H1 (cell line): ENCODE data around the gene PRPF18. TPM values are rescaled to one million over a fixed set of nuclear protein-coding genes. Genes with fewer than 3 reads are reported as not detected.

ENCODE experiments used
- CTCF ChIA-PET: fragments of 300-600 bp; sonication (Branson Sonifier 250); formaldehyde crosslinking; loops from one replicate; lab custom pipeline; 2021; ENCODE audit not compliant: partially characterized antibody; lab: Charles Lee
- POLR2A ChIA-PET: fragments of 300-600 bp; sonication (Branson Sonifier 250); formaldehyde crosslinking; loops from one replicate; lab custom pipeline; 2021; ENCODE audit warnings: inconsistent platforms; ENCODE audit not compliant: partially characterized antibody; lab: Charles Lee
- DNase-seq, 2 experiments: peaks; one replicate each; pipeline versions ENCODE4 v3.0.0 to v3.0.0-alpha.2; 2010 to 2022; ENCODE audit warnings: low spot score in 2 of 2, low read depth in 1 of 2, mixed read lengths in 1 of 2
- FAIRE-seq: peaks from 2 replicates; lab custom pipeline; 2011; peaks lifted over from hg19 to GRCh38; lab: Jason Lieb, UNC
- H2AFZ ChIP-seq: 2 replicates; pipeline ENCODE4 v1.8.1; 2012; ENCODE audit warnings: low read length, inconsistent platforms
- H2AK5ac ChIP-seq: 2 replicates; pipeline ENCODE4 v1.6.1; 2013; ENCODE audit warnings: low read depth, low read length
- H2BK120ac ChIP-seq: replicated peaks from 2 replicates; pipeline ENCODE3; 2013; ENCODE audit warnings: low read depth, low read length, inconsistent platforms
- H2BK12ac ChIP-seq: 2 replicates; pipeline ENCODE4 v1.6.1; 2013; ENCODE audit warnings: low read depth, low read length
- H2BK15ac ChIP-seq: 2 replicates; pipeline ENCODE4 v1.6.1; 2013; ENCODE audit warnings: low read length
- H2BK20ac ChIP-seq: 2 replicates; pipeline ENCODE4 v1.6.1; 2013; ENCODE audit warnings: low read length
- H2BK5ac ChIP-seq: 2 replicates; pipeline ENCODE4 v1.6.1; 2013; ENCODE audit warnings: low read depth, low read length
- H3K14ac ChIP-seq: 2 replicates; pipeline ENCODE4 v1.6.1; 2013; ENCODE audit warnings: inconsistent platforms; ENCODE audit not compliant: insufficient read length
- H3K18ac ChIP-seq: 2 replicates; pipeline ENCODE4 v1.6.1; 2013; ENCODE audit warnings: low read length; ENCODE audit errors: extremely low read depth
- H3K23ac ChIP-seq: 2 replicates; pipeline ENCODE4 v1.6.1; 2013; ENCODE audit warnings: inconsistent platforms; ENCODE audit not compliant: insufficient read length
- H3K23me2 ChIP-seq: 2 replicates; pipeline ENCODE4 v1.6.1; 2013; ENCODE audit warnings: low read depth, low read length
- H3K27ac ChIP-seq: 2 replicates; pipeline ENCODE4 v1.6.1; 2011; ENCODE audit warnings: low read depth, low read length, inconsistent platforms
- H3K27me3 ChIP-seq, 4 experiments: replicated peaks in 1 of 4; 1 replicate in 1 of 4; 2 replicates in 3 of 4; pipeline versions ENCODE4 v1.6.1 to v1.8.1; 2011 to 2013; ENCODE audit warnings: low read length in 3 of 4, mild to moderate bottlenecking in 3 of 4, inconsistent platforms in 2 of 4, mixed read lengths in 2 of 4, moderate library complexity in 1 of 4; ENCODE audit not compliant: control insufficient read depth in 3 of 4, insufficient read depth in 3 of 4; ENCODE audit errors: extremely low read depth in 1 of 4
- H3K36me3 ChIP-seq, 4 experiments: 2 replicates each; pipeline versions ENCODE4 v1.6.1 to v1.8.1; 2011 to 2013; ENCODE audit warnings: mild to moderate bottlenecking in 4 of 4, low read length in 3 of 4, moderate library complexity in 2 of 4, control low read depth in 1 of 4, inconsistent platforms in 1 of 4; ENCODE audit not compliant: insufficient read depth in 4 of 4, control insufficient read depth in 2 of 4
- H3K4ac ChIP-seq: replicated peaks from 2 replicates; pipeline ENCODE3; 2013; ENCODE audit warnings: low read length, low read depth, mixed read lengths, inconsistent platforms; ENCODE audit not compliant: insufficient read length
- H3K4me1 ChIP-seq, 4 experiments: replicated peaks in 1 of 4; 1 replicate in 1 of 4; 2 replicates in 3 of 4; pipeline versions ENCODE4 v1.6.1 to v1.8.1; 2011 to 2013; ENCODE audit warnings: low read length in 3 of 4, inconsistent platforms in 2 of 4, mixed read lengths in 1 of 4; ENCODE audit not compliant: insufficient read depth in 4 of 4, control insufficient read depth in 3 of 4
- H3K4me2 ChIP-seq, 2 experiments: 2 replicates each; pipeline versions ENCODE4 v1.6.1 to v1.8.1; 2011 to 2013; ENCODE audit warnings: low read depth in 2 of 2, low read length in 2 of 2, control low read depth in 1 of 2, inconsistent platforms in 1 of 2, mild to moderate bottlenecking in 1 of 2; ENCODE audit not compliant: insufficient read depth in 1 of 2
- H3K4me3 ChIP-seq, 4 experiments: fragments of 200-600, 300-600 bp in 1 of 4; sonication (generic), shearing (Covaris generic), sonication (Bioruptor Twin) in 1 of 4; 2 replicates each; pipeline versions ENCODE4 v1.5.1 to v1.8.1; 2011 to 2016; ENCODE audit warnings: low read length in 4 of 4, low read depth in 3 of 4, control low read depth in 2 of 4, inconsistent platforms in 2 of 4, mild to moderate bottlenecking in 2 of 4, mixed read lengths in 1 of 4, moderate library complexity in 1 of 4; ENCODE audit not compliant: insufficient read depth in 2 of 4; ENCODE audit errors: extremely low read depth in 1 of 4
- H3K56ac ChIP-seq: replicated peaks from 2 replicates; pipeline ENCODE3; 2013; ENCODE audit warnings: low read depth, mild to moderate bottlenecking, mixed read lengths, low read length, inconsistent platforms; ENCODE audit not compliant: insufficient read length
- H3K79me1 ChIP-seq: 2 replicates; pipeline ENCODE4 v1.6.1; 2013; ENCODE audit warnings: low read depth, low read length, control low read depth
- H3K79me2 ChIP-seq, 2 experiments: 2 replicates each; pipeline versions ENCODE4 v1.6.1 to v1.8.1; 2012 to 2013; ENCODE audit warnings: low read length in 2 of 2, mild to moderate bottlenecking in 2 of 2, inconsistent platforms in 1 of 2; ENCODE audit not compliant: insufficient read depth in 2 of 2, control insufficient read depth in 1 of 2
- H3K9ac ChIP-seq, 4 experiments: replicated peaks in 1 of 4; 1 replicate in 1 of 4; 2 replicates in 3 of 4; pipeline versions ENCODE4 v1.6.1 to v1.8.1; 2011 to 2013; ENCODE audit warnings: low read depth in 3 of 4, low read length in 3 of 4, control low read depth in 2 of 4, mild to moderate bottlenecking in 2 of 4, moderate library complexity in 2 of 4, inconsistent platforms in 1 of 4; ENCODE audit errors: extremely low read depth in 1 of 4
- H3K9me3 ChIP-seq, 2 experiments: 2 replicates each; pipeline versions ENCODE4 v1.6.1 to v1.8.1; 2012 to 2013; ENCODE audit warnings: mild to moderate bottlenecking in 2 of 2, moderate library complexity in 2 of 2, control low read depth in 1 of 2, inconsistent platforms in 1 of 2, low read depth in 1 of 2, low read length in 1 of 2, mixed read lengths in 1 of 2; ENCODE audit not compliant: insufficient read depth in 2 of 2
- H4K20me1 ChIP-seq, 2 experiments: replicated peaks in 1 of 2; 2 replicates each; pipeline versions ENCODE3 to v1.8.1; 2011 to 2013; ENCODE audit warnings: inconsistent platforms in 2 of 2, low read length in 2 of 2, mild to moderate bottlenecking in 1 of 2; ENCODE audit not compliant: insufficient read depth in 2 of 2, control insufficient read depth in 1 of 2
- H4K5ac ChIP-seq: 2 replicates; pipeline ENCODE4 v1.6.1; 2013; ENCODE audit warnings: low read length, low read depth, mixed read lengths, inconsistent platforms; ENCODE audit not compliant: insufficient read length
- H4K8ac ChIP-seq: 2 replicates; pipeline ENCODE4 v1.8.0; 2013; ENCODE audit warnings: mild to moderate bottlenecking, moderate library complexity, low read length, inconsistent platforms; ENCODE audit not compliant: insufficient read depth; ENCODE audit errors: extremely low read depth
- H4K91ac ChIP-seq: replicated peaks from 2 replicates; pipeline ENCODE3; 2013; ENCODE audit warnings: low read length, mixed read lengths, inconsistent platforms; ENCODE audit not compliant: insufficient read length
- CTBP2 ChIP-seq: IDR thresholded peaks from 2 replicates; pipeline ENCODE4 v1.7.0; 2011; ENCODE audit warnings: borderline replicate concordance, mild to moderate bottlenecking, moderate library complexity, mixed read lengths, low read length; ENCODE audit not compliant: insufficient read depth, insufficient read length
- SIRT6 ChIP-seq: IDR thresholded peaks from one replicate; pipeline ENCODE4 v1.7.1; 2012; ENCODE audit warnings: low read length, inconsistent platforms
- WGBS, 2 experiments: shearing (Covaris generic) in 1 of 2; methylation state at CpG; one replicate each; pipeline versions ENCODE4 v1.1.6 to v1.1.7; 2013 to 2015; ENCODE audit warnings: low lambda C conversion rate in 2 of 2, mixed read lengths in 2 of 2, inconsistent platforms in 1 of 2, low coverage in 1 of 2, missing lambda C conversion rate in 1 of 2; ENCODE audit not compliant: insufficient replicate concordance in 2 of 2, insufficient coverage in 1 of 2, insufficient read length in 1 of 2; ENCODE audit errors: extremely low coverage in 1 of 2, missing lambda C conversion rate in 1 of 2; 5-methylcytosine and 5-hydroxymethylcytosine counted together
- long read RNA-seq, 2 experiments: library from RNA in 1 of 2; library from capped mRNA in 1 of 2; stranded (forward); transcript quantifications; one replicate each; pipeline ENCODE4 v2.0.0, GENCODE V29; 2021; ENCODE audit warnings: inconsistent platforms in 1 of 2
- polyA minus RNA-seq, 3 experiments: library from RNA; depleted of rRNA, polyadenylated mRNA; stranded (reverse); fragments of >200 nt; gene quantifications; 1 replicate in 2 of 3; 2 replicates in 1 of 3; pipeline ENCODE4 v1.2.3, GENCODE V29; 2011
- polyA plus RNA-seq, 7 experiments: library from polyadenylated mRNA; depleted of rRNA in 3 of 7; stranded (reverse) in 5 of 7; unstranded in 2 of 7; fragments of >200 nt in 5 of 7; fragments of 200-250 nt in 2 of 7; gene quantifications; 1 replicate in 5 of 7; 2 replicates in 1 of 7; 4 replicates in 1 of 7; pipeline versions ENCODE4 v1.2.1 to v1.2.3, GENCODE V29; 2011 to 2013; ENCODE audit warnings: missing spikeins in 2 of 7, mixed read lengths in 2 of 7
- total RNA-seq: library from RNA; stranded (reverse); fragmentation: NEBNext Ultra II Directional; extraction: Animal tissue kit (Norgen Biotek cat#: 25700); gene quantifications from 2 replicates; pipeline ENCODE4 v1.2.1, GENCODE V29; 2021
- TF ChIP-seq, protein P1 (sequence below): IDR thresholded peaks from 2 replicates; pipeline ENCODE4 v1.6.1; 2012; ENCODE audit warnings: inconsistent platforms
- TF ChIP-seq, protein P2 (sequence below): IDR thresholded peaks from 2 replicates; pipeline ENCODE4 v1.6.1; 2012; ENCODE audit warnings: low read length, inconsistent platforms

Gene PRPF18, protein sequence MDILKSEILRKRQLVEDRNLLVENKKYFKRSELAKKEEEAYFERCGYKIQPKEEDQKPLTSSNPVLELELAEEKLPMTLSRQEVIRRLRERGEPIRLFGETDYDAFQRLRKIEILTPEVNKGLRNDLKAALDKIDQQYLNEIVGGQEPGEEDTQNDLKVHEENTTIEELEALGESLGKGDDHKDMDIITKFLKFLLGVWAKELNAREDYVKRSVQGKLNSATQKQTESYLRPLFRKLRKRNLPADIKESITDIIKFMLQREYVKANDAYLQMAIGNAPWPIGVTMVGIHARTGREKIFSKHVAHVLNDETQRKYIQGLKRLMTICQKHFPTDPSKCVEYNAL
- total RNA-seq, result 12.1 and 12.6 TPM in 2 replicates
- polyA plus RNA-seq (2011; rRNA removed), result 1.8 and 3.8 TPM in 2 replicates
- polyA plus RNA-seq (2011; cell fraction: cytosol; rRNA removed), result 8.7 TPM
- 1.1 TPM for polyA plus RNA-seq (2011; cell fraction: nucleus; rRNA removed)
- polyA plus RNA-seq (2012, experiment 1 of 2), result 7.0 to 12.7 TPM (median 9.8 TPM) in 4 replicates
- polyA plus RNA-seq (2012, experiment 2 of 2), result 1.6 TPM
- 10.8 TPM for polyA plus RNA-seq (2013, experiment 1 of 2)
- polyA plus RNA-seq (2013, experiment 2 of 2), result 10.3 TPM
- 3.2 and 4.0 TPM in 2 replicates for polyA minus RNA-seq (2011; rRNA and poly(A)+ RNA removed)
- 2.7 TPM for polyA minus RNA-seq (2011; cell fraction: cytosol; rRNA and poly(A)+ RNA removed)
- polyA minus RNA-seq (2011; cell fraction: nucleus; rRNA and poly(A)+ RNA removed), result 12.0 TPM
- long read RNA-seq, experiment 1, transcript PRPF18-202 (10 exons, 1,717 nt), result major isoform, 5 of 18 reads
- long read RNA-seq, experiment 1, partial matches to known transcripts, result 10 of 18 reads
- long read RNA-seq, experiment 1, other reads (novel, unspliced or antisense), result 3 of 18 reads
- long read RNA-seq, experiment 2, transcript PRPF18-202 (10 exons, 1,717 nt), result major isoform, 30 of 41 reads
- long read RNA-seq, experiment 2, partial matches to known transcripts, result 7 of 41 reads
- long read RNA-seq, experiment 2, other reads (novel, unspliced or antisense), result 4 of 41 reads

DNA sequence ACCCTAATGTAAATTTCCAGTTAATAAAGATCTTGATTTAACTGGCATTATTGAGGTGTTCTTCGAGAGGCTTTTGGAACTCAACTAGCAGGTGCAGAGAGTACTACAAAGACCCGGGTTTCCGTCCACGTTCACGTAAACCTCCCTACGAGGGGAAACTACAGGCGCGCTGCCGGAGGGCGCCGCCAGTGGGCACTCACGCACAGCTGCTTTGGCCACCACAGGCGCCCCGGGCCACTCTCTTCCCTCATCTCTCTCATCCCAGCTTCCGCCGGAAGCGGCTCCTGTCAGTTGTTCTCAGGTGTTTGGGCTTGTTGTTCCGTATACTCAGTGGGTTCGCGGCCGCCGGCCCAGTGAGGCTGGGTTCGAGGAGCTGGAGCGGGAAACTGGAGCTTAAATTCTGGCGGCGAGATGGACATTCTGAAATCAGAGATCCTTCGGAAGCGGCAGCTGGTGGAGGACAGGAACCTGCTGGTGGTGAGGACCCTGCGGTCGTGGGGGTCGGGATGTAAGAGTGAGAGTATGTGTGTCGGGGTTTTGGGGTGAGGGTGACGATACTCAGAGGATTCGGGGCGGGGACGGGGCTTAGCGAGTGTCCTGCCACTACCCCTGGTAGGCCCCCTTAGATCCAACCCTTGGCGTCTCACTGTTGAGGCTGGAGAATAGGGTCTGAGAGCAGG is at the start of gene PRPF18:
Gene PRPF18, plus strand, starts transcription at position 290 of the 680 bp plus-strand sequence. Its CDS starts 122 bp downstream, at position 412.
- peak; percentile 77 to 97 for DNase-seq
- peak within 1 kb of the TSS; percentile 75 for H2AFZ ChIP-seq
- FAIRE-seq, result peak; percentile 93
- no peak within 1 kb of the TSS for H4K5ac ChIP-seq
- H3K4ac ChIP-seq, result no peak within 1 kb of the TSS
- no peak within 1 kb of the TSS for H3K27ac ChIP-seq
- H4K8ac ChIP-seq, result peak within 1 kb of the TSS; percentile 28
- H2AK5ac ChIP-seq, result no peak within 1 kb of the TSS
- H4K91ac ChIP-seq, result no peak within 1 kb of the TSS
- H3K14ac ChIP-seq, result no peak within 1 kb of the TSS
- H3K9me3 ChIP-seq, result no peaks in the 10 kb centered on the region
- CTCF ChIA-PET, result interaction anchor here (0.6 to 1.6 kb wide), 14 partner anchors 10 to 1236 kb away, joined by 3 to 6 read pairs (median 3); no protein-coding TSS in a partner anchor
- no peaks in the 10 kb centered on the region for H3K36me3 ChIP-seq
- peak within 1 kb of the TSS; percentile 76 to 94 for H3K4me2 ChIP-seq
- peaks cover 5% of the 10 kb centered on the region; the same call in 1 of the 2 replicates for H3K79me1 ChIP-seq
- no peak within 1 kb of the TSS for H3K23ac ChIP-seq
- no peak within 1 kb of the TSS for H2BK15ac ChIP-seq
- 3% methylated on average over 38 of the region's 38 CpGs; no CpG with 5 or more reads in 1 of the 2 experiments for WGBS, 2 experiments
- no peak within 1 kb of the TSS for H2BK20ac ChIP-seq
- H2BK5ac ChIP-seq, result no peak within 1 kb of the TSS
- peak within 1 kb of the TSS; percentile 92 to 95 (median 94) for H3K4me3 ChIP-seq
- no peak within 1 kb of the TSS for H2BK120ac ChIP-seq
- H3K79me2 ChIP-seq, result peaks cover 0 to 15% of the 10 kb centered on the region in 2 experiments; a peak in 3 of 4 replicates
- H3K27me3 ChIP-seq, result no peaks in the 10 kb centered on the region; a peak in 2 of 7 replicates
- H3K23me2 ChIP-seq, result peaks cover 1% of the 10 kb centered on the region; the same call in 1 of the 2 replicates
- H3K56ac ChIP-seq, result no peak within 1 kb of the TSS
- no peak within 1 kb of the TSS for H3K18ac ChIP-seq
- H3K4me1 ChIP-seq, result no peaks in the 10 kb centered on the region; a peak in 1 of 7 replicates
- no peak within 1 kb of the TSS for H2BK12ac ChIP-seq
- H4K20me1 ChIP-seq, result peaks cover 0 to 2% of the 10 kb centered on the region in 2 experiments
- H3K9ac ChIP-seq, result peak within 1 kb of the TSS in 3 of 4 experiments; percentile 23 to 68 (median 34); a peak in 5 of 7 replicates
- POLR2A ChIA-PET, result interaction anchor here (0.9 to 1.9 kb wide), 4 partner anchors 29 to 237 kb away, joined by 3 to 5 read pairs (median 4); no protein-coding TSS in a partner anchor
- TF ChIP-seq, protein P1, sequence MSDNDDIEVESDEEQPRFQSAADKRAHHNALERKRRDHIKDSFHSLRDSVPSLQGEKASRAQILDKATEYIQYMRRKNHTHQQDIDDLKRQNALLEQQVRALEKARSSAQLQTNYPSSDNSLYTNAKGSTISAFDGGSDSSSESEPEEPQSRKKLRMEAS, result peak; percentile 55; the same call in 1 of the 2 replicates
- no peak for TF ChIP-seq CTBP2
- no peak for TF ChIP-seq SIRT6
- TF ChIP-seq, protein P2, sequence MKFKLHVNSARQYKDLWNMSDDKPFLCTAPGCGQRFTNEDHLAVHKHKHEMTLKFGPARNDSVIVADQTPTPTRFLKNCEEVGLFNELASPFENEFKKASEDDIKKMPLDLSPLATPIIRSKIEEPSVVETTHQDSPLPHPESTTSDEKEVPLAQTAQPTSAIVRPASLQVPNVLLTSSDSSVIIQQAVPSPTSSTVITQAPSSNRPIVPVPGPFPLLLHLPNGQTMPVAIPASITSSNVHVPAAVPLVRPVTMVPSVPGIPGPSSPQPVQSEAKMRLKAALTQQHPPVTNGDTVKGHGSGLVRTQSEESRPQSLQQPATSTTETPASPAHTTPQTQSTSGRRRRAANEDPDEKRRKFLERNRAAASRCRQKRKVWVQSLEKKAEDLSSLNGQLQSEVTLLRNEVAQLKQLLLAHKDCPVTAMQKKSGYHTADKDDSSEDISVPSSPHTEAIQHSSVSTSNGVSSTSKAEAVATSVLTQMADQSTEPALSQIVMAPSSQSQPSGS, result 0 out of 2 replicates have a peak, but pooled peaks have one; percentile 31
